ENCODE data around the gene BNC1. TPM values are rescaled to one million over a fixed set of nuclear protein-coding genes. Genes with fewer than 3 reads are reported as not detected.

BNC1 gene
- total and polyA plus RNA-seq, 12 donors: 0.06 to 0.71 (median 0.16) TPM; not detected in 1

GRCh38 chr15:83282776-83283137 lies 1.7 kb downstream of the BNC1 start:
- H3K27me3 ChIP-seq: peaks cover 5 to 92% (median 79%) of the 10 kb centered on the region in 7 donors
- no peak for DNase-seq
- H3K4me3 ChIP-seq: peak overlapping the region in 9 of 10 donors; percentile 35 to 63 (median 55)
- H3K9me3 ChIP-seq: no peaks in the 10 kb centered on the region
- H3K27ac ChIP-seq: no peak overlapping the region
- no peak for TF ChIP-seq CTCF (IDR thresholded peaks at IDR 0.05)
- ATAC-seq: peak in 1 of 8 donors; percentile 24
- intact Hi-C loops (cut with DNase I): no loop called here
- peaks cover 0 to 18% (median 13%) of the 10 kb centered on the region in 9 donors for H3K4me1 ChIP-seq
- no peaks in the 10 kb centered on the region for H3K36me3 ChIP-seq
- WGBS, 2 donors: 21 to 29% methylated on average over 10 of the region's 10 CpGs

GRCh38 chr15:83282141-83282540 lies 2.3 kb downstream of the BNC1 start:
- H3K36me3 ChIP-seq: no peaks in the 10 kb centered on the region
- WGBS, 2 donors: 92 to 94% methylated on average over 5 of the region's 5 CpGs
- H3K9me3 ChIP-seq: no peaks in the 10 kb centered on the region
- H3K4me3 ChIP-seq: no peak overlapping the region
- peaks cover 5 to 95% (median 84%) of the 10 kb centered on the region in 7 donors for H3K27me3 ChIP-seq
- intact Hi-C loops (cut with DNase I): no loop called here
- peaks cover 0 to 18% (median 13%) of the 10 kb centered on the region in 9 donors for H3K4me1 ChIP-seq
- no peak for ATAC-seq
- no peak overlapping the region for H3K27ac ChIP-seq
- TF ChIP-seq CTCF (IDR thresholded peaks at IDR 0.05): no peak
- no peak for DNase-seq

GRCh38 chr15:83278191-83278590 lies 6.3 kb downstream of the BNC1 start:
- peaks cover 0 to 6% (median 2%) of the 10 kb centered on the region in 9 donors for H3K4me1 ChIP-seq
- ATAC-seq: no peak
- H3K9me3 ChIP-seq: no peaks in the 10 kb centered on the region
- H3K27me3 ChIP-seq: peaks cover 0 to 82% (median 62%) of the 10 kb centered on the region in 7 donors
- no peaks in the 10 kb centered on the region for H3K36me3 ChIP-seq
- TF ChIP-seq CTCF (IDR thresholded peaks at IDR 0.05): no peak
- DNase-seq: no peak
- no peak overlapping the region for H3K4me3 ChIP-seq
- H3K27ac ChIP-seq: no peak overlapping the region
- intact Hi-C loops (cut with DNase I): no loop called here

- DNase-seq: no peak
- Histone ChIP-seq H3K27me3 (peaks cover 0 to 67% (median 47%) of the 10 kb centered on the region in 7 donors), H3K27ac (no peak overlapping the region), H3K9me3 (no peaks in the 10 kb centered on the region), H3K36me3 (no peaks in the 10 kb centered on the region), H3K4me3 (no peak overlapping the region), H3K4me1 (no peaks in the 10 kb centered on the region)
- no peak for TF ChIP-seq CTCF (IDR thresholded peaks at IDR 0.05)
- 91% methylated on average over 5 of the region's 5 CpGs for WGBS, 2 donors
- ATAC-seq: no peak
- intact Hi-C loops (cut with DNase I): no loop called here
Observed at GRCh38 chr15:83276661-83277060, 7.8 kb downstream of the BNC1 start.

All from heart right ventricle (tissue), 16 donors.